Fibroblast of skin of right quadriceps (primary cell): Measurements from ENCODE around the gene GLRX5.
"Not testable (repeated sequence)": the region's sequence is repeated elsewhere in the genome, so short reads cannot be mapped to it uniquely, and the experiment has no call there.

Source experiments
- DNase-seq: peaks from one replicate; pipeline ENCODE4 v3.0.0-alpha.2; 2013

Gene GLRX5

DNA sequence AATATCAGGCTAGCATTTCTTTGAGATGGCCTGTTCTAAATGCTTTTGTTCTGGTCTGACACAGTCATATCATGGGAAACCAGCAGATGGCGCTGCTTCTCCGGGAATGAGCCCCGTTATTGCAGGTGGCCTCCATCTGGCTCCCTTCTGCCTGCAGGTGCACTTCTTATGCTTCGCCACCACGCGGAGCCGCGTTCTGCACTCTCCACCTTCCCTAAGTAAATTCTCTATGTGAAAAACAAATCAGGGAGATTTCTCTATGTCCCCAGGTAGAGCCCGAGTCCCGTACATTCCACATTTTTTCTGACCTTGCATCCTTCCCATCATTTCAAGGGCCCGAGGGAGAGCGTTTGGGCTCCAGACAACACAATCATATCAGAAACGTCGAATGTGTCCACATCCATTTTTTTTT lies 26.2 kb downstream of the GLRX5 start:
- DNase-seq: peak; percentile 66

DNA sequence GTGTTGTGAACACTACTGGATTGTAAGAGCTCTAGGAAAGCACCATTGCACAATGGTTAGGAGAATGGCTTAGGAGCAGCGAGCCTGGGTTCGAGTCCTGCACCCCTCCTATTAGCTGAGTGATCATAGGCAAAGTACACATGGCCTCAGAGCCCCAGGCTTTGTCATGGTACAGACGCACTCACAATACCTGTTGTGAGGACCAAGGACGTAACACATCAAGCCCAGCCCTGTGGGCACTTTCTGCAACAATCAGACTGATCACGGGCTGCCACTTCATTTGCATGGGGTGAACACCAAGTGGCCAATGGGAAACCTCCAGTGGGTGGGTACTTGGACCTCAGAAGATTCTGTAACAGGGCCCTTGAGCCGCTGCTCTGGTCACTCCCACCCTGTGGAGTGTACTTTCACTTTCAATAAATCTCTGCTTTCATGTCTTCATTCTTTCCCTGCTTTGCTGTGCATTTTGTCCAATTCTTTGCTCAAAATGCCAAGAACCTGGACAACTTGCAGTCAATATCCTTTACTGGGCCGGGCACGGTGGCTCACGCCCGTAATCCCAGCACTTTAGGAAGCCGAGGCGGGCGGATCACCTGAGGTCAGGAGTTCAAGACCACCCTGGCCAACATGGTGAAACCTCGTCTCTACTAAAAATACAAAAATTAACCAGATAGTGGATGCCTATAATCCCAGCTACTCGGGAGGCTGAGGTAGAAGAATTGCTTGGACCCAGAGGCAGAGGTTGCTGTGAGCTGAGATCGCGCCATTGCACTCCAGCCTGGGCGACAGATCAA lies 28.2 kb downstream of the GLRX5 start:
- DNase-seq: no peak

DNA sequence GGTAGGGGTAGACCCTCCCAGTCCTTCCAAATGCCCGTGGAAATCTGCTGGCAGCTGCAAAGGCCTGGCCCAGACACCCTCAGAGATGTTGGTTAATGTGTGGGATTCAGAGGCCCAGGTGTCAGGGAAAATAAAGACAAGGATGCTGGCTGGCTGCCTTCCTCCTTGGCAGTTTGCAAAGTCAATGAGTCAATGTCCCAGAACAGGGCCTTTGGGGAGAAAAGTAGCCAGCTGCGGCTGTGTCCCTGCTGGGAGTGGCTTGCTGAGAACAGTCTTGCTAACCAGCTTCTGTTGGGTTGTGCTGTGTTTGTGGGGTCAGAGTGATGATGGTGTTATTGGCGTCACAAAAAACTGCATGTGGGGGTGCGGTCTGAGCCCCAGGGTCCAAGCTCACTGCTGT lies 29.2 kb downstream of the GLRX5 start:
- no peak for DNase-seq

DNA sequence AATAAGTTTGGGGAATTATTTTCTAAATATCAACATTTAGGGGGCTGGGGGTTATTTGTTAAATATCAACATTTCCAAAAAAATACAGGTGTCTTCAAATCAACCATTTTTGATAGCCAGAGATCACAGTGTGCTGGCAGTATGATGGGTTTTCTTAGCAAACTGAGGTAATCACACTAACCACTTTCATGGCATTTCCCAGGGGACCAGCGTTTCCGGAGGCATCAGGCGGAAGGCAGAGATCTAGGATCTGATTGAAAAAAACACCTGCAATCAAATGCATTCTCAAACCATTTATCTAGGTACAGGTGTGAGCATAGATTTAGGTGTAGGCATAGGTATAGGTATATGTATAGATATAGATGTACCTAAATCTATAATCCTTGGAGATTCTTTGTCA lies 34.6 kb downstream of the GLRX5 start:
- DNase-seq: no peak

DNA sequence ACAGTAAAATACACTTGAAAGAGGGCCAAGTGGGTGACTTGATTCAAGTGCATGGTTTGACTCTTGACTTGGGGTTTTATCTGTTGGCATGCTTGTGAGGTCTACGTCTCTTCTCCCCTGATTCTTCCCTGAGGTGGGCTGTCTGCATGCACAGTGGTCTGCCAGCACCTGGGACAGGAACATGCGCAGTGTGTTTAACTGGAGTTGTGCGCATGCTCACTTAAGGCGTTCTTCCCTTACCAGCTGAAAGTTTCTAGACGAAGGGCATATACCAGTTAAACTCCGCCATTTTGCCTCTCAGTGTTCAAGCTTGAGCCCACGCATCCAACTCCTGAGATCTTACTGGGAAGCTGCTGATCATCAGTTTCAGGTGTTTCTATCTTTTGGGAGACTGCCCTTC lies 38.5 kb downstream of the GLRX5 start:
- DNase-seq: no peak

DNA sequence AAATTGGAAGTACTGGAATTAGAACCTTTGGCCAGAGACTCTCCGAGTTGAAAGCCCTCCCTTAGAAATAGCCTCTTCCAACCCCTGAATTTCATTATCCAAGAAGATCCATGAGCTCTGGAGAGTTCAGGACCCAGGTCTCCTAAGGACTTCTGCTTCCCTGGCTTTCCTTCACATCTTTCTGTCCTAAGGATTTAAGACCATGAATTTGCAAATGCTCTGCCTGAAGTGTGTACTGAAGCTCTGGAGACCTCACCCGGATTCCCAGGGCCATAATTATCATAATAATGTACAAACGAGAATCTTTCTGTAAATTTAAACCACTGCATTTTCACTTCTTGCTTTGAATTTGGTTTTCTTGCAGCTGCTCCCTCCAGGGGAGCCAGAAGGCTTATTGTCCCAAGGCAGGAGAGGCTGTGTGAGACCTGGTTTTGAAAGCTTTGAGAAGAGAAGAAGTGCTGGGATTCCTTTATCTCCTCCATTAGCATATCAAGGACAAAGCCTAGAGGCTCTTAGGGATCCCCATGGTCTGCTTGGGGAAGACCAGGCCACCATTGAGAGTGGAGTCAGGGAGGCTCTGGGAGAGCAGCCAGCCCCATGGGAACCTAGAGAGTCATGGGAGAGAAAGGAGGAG lies 41.1 kb downstream of the GLRX5 start:
- no peak for DNase-seq

DNA sequence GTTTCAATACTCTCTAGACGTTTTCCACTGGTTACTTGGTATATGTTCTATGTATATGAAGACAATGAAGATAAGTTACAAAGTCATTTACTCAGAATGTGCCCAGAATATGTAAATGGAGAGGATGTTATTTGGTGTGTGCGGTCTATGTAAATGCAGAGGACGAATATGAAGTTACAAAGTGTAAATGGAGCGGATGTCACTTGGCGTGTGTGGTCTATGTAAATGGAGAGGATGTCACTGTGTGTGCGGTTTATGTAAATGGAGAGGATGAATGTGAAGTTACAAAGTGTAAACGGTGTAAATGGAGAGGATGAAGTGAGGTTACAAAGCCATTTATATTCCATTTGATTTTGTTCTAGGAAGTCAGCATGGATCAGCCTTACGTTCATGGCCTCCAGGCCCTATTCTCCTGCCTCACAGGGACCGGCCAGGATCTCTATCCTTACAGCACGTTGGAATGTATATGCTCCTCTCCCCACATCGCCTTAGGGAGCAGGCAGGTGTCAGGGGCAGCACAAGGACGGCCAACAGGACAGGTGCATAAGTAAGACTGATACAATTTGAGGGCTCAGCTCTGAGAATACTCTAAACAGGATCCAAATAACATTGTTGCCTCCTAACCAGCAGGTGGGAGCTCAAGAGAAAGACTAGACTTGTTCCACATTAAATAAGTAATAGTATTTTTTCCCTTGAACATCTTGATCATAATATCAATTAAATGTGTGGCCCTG lies 42.4 kb downstream of the GLRX5 start:
- no peak for DNase-seq

DNA sequence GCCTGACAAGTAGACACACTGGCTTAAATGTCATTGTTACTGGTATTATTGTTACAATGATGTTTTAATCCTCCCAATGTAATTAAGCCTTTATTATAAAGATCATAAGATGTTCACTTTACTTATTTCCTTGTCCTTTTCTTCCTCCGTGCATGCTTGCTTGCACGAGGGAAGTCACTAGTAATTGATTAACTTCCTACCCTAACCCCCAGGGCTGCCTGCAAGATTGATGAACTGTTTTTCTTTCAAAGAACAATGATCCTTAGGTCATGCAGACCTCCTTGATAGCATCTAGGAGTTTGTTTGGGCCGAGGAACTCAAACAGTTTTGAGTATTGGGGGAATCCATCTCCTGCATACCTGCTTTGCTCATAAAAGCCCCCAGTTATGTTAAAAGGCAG lies 43.0 kb downstream of the GLRX5 start:
- DNase-seq: no peak

DNA sequence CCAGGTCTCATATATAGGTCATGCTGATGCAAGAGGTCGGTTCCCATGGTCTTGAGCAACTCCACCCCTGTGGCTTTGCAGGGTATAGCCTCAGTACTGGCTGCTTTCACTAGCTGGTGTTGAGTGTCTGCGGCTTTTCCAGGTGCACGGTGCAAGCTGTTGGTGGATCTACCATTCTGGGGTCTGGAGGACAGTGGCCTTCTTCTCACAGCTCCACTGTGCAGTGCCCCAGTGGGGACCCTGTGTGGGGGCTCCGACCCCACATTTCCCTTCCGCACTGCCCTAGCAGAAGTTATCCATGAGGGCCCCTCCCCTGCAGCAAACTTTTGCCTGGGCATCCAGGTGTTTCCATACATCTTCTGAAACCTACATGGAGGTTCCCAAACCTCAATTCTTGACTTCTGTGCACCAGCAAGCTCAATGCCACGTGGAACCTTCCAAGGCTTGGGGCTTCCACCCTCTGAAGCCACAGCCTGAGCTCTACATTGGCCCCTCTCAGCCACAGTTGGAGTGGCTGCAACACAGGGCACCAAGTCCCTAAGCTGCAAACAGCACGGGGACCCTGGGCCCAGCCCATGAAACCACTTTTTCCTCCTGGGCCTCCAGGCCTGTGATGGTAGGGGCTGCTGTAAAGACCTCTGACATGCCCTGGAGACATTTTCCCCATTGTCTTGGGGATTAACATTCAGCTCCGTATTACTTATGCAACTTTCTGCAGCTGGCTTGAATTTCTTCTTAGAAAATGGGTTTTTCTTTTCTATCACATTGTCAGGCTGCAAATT lies 49.2 kb downstream of the GLRX5 start:
- not testable (repeated sequence) for DNase-seq

DNA sequence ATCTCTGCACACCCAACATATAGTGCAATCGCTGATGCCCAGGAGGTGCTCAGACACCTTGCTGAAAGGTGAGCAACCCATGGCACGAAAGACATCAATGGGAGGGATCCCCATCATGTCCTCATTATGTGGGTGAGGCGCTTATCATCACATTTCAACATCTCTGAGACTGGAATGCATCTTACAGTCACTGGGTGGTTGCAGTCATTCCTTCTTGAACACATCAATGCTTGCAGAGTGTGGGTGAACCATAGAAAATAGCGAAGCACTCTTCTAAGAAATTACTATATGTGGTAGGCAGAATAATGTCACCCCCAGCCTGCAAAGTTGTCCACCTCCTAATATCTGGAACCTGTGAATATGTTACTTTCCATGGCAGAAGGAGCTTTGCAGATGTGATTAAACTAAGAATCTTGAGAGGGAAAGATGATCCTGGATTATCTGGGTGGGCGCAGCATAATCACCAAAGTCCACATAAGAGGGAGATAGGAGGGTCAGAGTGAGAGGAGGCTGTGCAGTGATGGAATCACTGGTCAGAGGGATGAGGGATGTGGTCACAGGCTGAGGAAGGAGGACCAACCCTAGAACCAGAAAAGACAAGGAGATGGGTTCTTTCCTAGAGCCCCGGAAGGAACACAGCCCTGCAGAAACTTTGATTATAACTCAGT lies 51.2 kb downstream of the GLRX5 start:
- no peak for DNase-seq

DNA sequence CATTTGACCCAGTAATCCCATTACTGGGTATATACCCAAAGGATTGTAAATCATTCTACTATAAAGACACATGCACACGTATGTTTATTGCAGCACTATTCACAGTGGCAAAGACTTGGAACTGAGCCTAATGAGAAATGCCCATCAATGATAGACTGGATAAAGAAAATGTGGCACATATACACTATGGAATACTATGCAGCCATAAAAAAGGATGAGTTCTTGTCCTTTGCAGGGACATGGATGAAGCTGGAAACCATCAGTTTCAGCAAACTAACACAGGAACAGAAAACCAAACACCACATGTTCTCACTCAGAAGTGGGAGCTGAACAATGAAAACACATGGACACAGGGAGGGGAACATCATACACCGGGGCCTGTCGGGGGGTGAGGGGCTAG lies 56.3 kb downstream of the GLRX5 start:
- not testable (repeated sequence) for DNase-seq
